GM12878 (cell line): Measurements from ENCODE around the gene KPNA4. TPM values are rescaled to one million over a fixed set of nuclear protein-coding genes. Genes with fewer than 3 reads are reported as not detected.

Experiments used
- ATF7 ChIP-seq: fragments of 450-650 bp; IDR thresholded peaks from 2 replicates; pipeline ENCODE4 v1.6.1; 2016; ENCODE audit warnings: low read depth, mild to moderate bottlenecking
- CBFB ChIP-seq: IDR thresholded peaks from 2 replicates; pipeline ENCODE4 v1.6.1; 2016; ENCODE audit warnings: antibody characterized with exemption, low read depth
- CREB1 ChIP-seq: IDR thresholded peaks from 2 replicates; pipeline ENCODE4 v1.6.1; 2012; ENCODE audit warnings: low read depth, mild to moderate bottlenecking, inconsistent platforms
- EED ChIP-seq: sonication (generic); IDR thresholded peaks from 2 replicates; pipeline ENCODE4 v1.6.1; 2016; ENCODE audit warnings: antibody characterized with exemption, low read depth
- IKZF2 ChIP-seq, 2 experiments: fragments of 450-650 bp; IDR thresholded peaks; 2 replicates each; pipeline ENCODE4 v1.6.1; 2017; ENCODE audit warnings: mild to moderate bottlenecking in 2 of 2, moderate library complexity in 2 of 2
- KAT2A ChIP-seq: conservative IDR thresholded peaks from 2 replicates; pipeline ENCODE4 v1.6.1; 2011; ENCODE audit warnings: low read depth, low read length; ENCODE audit not compliant: control insufficient read depth
- KLF5 ChIP-seq: fragments of 450-650 bp; IDR thresholded peaks from 2 replicates; pipeline ENCODE4 v1.6.1; 2014; ENCODE audit warnings: mild to moderate bottlenecking; ENCODE audit not compliant: partially characterized antibody
- MEF2B ChIP-seq: fragments of 450-650 bp; IDR thresholded peaks from 2 replicates; pipeline ENCODE4 v1.6.1; 2018; ENCODE audit warnings: mild to moderate bottlenecking, moderate library complexity; ENCODE audit not compliant: partially characterized antibody, poor library complexity, severe bottlenecking
- MTA2 ChIP-seq: fragments of 450-650 bp; IDR thresholded peaks from 2 replicates; pipeline ENCODE4 v1.6.1; 2016; ENCODE audit warnings: low read depth, mild to moderate bottlenecking, moderate library complexity
- MXI1 ChIP-seq: fragments of 150-350 bp; IDR thresholded peaks from 2 replicates; pipeline ENCODE4 v1.6.1; 2011; ENCODE audit warnings: low read depth, mild to moderate bottlenecking, inconsistent platforms, low read length, improper control_type of control experiment
- POLR2AphosphoS5 ChIP-seq: IDR thresholded peaks from 2 replicates; pipeline ENCODE4 v1.6.1; 2011; ENCODE audit warnings: mild to moderate bottlenecking, low read length, inconsistent platforms
- POU2F2 ChIP-seq: IDR thresholded peaks from 3 replicates; pipeline ENCODE4 v1.6.1; 2011; ENCODE audit warnings: low read depth, mild to moderate bottlenecking, low read length, borderline replicate concordance
- RUNX3 ChIP-seq: IDR thresholded peaks from 2 replicates; pipeline ENCODE4 v1.6.1; 2012; ENCODE audit warnings: low read length, inconsistent platforms
- SMAD5 ChIP-seq: IDR thresholded peaks from 2 replicates; pipeline ENCODE4 v1.6.1; 2016; ENCODE audit warnings: antibody characterized with exemption, low read depth
- SREBF1 ChIP-seq: IDR thresholded peaks from 2 replicates; pipeline ENCODE4 v1.6.1; 2012; ENCODE audit warnings: mild to moderate bottlenecking, low read length
- TBL1XR1 ChIP-seq: IDR thresholded peaks from 2 replicates; pipeline ENCODE4 v1.6.1; 2012; ENCODE audit warnings: low read depth, low read length, improper control_type of control experiment
- TCF3 ChIP-seq: IDR thresholded peaks from 2 replicates; pipeline ENCODE4 v1.6.1; 2012; ENCODE audit warnings: low read depth, mild to moderate bottlenecking, low read length, borderline replicate concordance; ENCODE audit not compliant: insufficient read depth
- TCF7 ChIP-seq: IDR thresholded peaks from 2 replicates; pipeline ENCODE4 v1.6.1; 2014; ENCODE audit warnings: antibody characterized with exemption, borderline replicate concordance
- polyA plus RNA-seq, 11 experiments: library from polyadenylated mRNA; depleted of rRNA in 4 of 11; unstranded in 6 of 11; stranded (reverse) in 5 of 11; fragments of >200 nt; fragmentation: Nextera tagmentation in 4 of 11; fragmentation: Illumina TruSeq in 1 of 11; extraction: Ambion mirVana in 4 of 11; extraction: Trizol in 1 of 11; gene quantifications; 1 replicate in 1 of 11; 2 replicates in 10 of 11; pipeline versions ENCODE4 v1.2.1 to v1.2.3, GENCODE V29; 2011 to 2016; ENCODE audit warnings: inconsistent platforms in 2 of 11, missing spikeins in 2 of 11, low read depth in 1 of 11
- total RNA-seq, 4 experiments: library from RNA; depleted of rRNA in 3 of 4; stranded (reverse); fragments of >200 nt in 3 of 4; fragmentation: Illumina TruSeq in 1 of 4; extraction: Trizol in 1 of 4; gene quantifications; 2 replicates each; pipeline versions ENCODE4 v1.2.1 to v1.2.3, GENCODE V29; 2013 to 2021
- TF ChIP-seq, protein P1 (sequence below): fragments of 450-650 bp; IDR thresholded peaks from 2 replicates; pipeline ENCODE4 v1.6.1; 2018; ENCODE audit warnings: mild to moderate bottlenecking, low read depth, moderate library complexity; ENCODE audit not compliant: partially characterized antibody
- TF ChIP-seq, protein P2 (sequence below): IDR thresholded peaks from 2 replicates; pipeline ENCODE4 v1.6.1; 2011; ENCODE audit warnings: borderline replicate concordance, low read depth, mild to moderate bottlenecking, moderate library complexity, mixed read lengths, low read length; ENCODE audit not compliant: insufficient read depth; ENCODE audit errors: extremely low read length
- TF ChIP-seq, protein P3 (sequence below): fragments of 450-650 bp; IDR thresholded peaks from 2 replicates; pipeline ENCODE4 v1.6.1; 2014; ENCODE audit warnings: mild to moderate bottlenecking
- TF ChIP-seq, protein P4 (sequence below): fragments of 450-650 bp; IDR thresholded peaks from 2 replicates; pipeline ENCODE4 v1.6.1; 2017; ENCODE audit warnings: antibody characterized with exemption, mild to moderate bottlenecking, moderate library complexity

KPNA4 gene
- total and polyA plus RNA-seq, 10 of the 15 experiments (the other 5 are each of a cell fraction or from before 2014, with no cell fraction given) = 9.9 to 40.6 (median 18.1) TPM

DNA sequence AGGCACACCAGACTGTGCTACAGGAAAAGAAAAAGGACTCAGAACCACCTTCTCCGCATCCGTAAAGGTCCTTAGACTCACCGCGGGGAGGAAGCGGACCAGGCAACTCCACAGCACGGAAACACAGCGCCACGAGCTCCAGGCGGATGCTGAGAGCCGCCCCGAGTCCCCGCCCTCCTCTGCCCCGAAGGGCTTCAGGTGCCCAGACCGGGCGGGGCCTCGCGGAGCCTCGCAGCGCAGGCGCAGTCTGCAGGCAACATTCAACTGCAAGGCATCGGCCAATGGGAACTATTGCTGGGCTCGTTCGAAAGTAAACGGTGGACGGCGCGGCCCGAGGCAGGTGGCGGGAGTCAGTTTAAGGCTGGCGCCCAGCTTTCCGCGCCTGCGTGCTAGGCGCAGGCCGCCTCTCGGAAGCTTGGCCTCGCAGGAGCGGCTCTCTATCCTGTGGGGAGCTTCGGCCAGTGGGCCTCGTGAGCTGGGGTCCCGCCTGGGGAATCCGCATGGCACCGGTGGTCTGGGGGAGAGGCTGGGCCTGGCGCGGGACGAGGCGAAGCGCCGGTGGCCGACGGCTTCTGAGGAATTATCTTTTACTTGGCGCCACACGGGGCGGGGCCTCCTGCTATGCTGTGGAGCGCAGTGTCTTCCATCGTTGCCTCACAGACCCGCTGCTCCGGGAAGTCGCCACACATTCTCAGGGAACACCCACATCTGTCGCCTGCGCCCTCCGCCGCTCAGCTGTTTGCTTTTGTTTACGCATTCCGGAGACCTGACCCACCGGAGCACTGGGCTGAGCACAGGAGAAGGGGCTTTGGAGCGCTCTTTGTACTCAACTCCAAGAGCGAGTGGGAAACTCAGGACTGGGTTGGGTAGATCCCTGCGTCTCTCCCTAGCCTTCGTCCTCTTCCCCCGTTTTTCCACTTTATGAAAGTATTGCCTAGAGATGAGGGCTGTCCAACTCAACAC, 115.5 kb downstream of the KPNA4 start, which contains the start of gene TRIM59 (continued):
- TF ChIP-seq, protein P1, sequence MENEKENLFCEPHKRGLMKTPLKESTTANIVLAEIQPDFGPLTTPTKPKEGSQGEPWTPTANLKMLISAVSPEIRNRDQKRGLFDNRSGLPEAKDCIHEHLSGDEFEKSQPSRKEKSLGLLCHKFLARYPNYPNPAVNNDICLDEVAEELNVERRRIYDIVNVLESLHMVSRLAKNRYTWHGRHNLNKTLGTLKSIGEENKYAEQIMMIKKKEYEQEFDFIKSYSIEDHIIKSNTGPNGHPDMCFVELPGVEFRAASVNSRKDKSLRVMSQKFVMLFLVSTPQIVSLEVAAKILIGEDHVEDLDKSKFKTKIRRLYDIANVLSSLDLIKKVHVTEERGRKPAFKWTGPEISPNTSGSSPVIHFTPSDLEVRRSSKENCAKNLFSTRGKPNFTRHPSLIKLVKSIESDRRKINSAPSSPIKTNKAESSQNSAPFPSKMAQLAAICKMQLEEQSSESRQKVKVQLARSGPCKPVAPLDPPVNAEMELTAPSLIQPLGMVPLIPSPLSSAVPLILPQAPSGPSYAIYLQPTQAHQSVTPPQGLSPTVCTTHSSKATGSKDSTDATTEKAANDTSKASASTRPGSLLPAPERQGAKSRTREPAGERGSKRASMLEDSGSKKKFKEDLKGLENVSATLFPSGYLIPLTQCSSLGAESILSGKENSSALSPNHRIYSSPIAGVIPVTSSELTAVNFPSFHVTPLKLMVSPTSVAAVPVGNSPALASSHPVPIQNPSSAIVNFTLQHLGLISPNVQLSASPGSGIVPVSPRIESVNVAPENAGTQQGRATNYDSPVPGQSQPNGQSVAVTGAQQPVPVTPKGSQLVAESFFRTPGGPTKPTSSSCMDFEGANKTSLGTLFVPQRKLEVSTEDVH = peak; percentile 42
- TF ChIP-seq SREBF1 (no peak), KAT2A (no peak), TCF7 (no peak), POLR2AphosphoS5 (peak; percentile 95), POU2F2 (peak; percentile 64; the same call in 2 of the 3 replicates), SMAD5 (0 out of 2 replicates have a peak, but pooled peaks have one; percentile 39), RUNX3 (no peak; the same call in 1 of the 2 replicates), ATF7 (no peak), TBL1XR1 (peak; percentile 0; the same call in 1 of the 2 replicates), KLF5 (peak; percentile 93), MEF2B (peak; percentile 49), CBFB (no peak), CREB1 (peak; percentile 69; the same call in 1 of the 2 replicates), MXI1 (peak; percentile 75), IKZF2 (IDR thresholded peaks at IDR 0.05) (peak; percentile 8 to 50; a peak in 1 of 4 replicates), EED (peak; percentile 39; the same call in 1 of the 2 replicates), MTA2 (no peak; the same call in 1 of the 2 replicates), TCF3 (0 out of 2 replicates have a peak, but pooled peaks have one; percentile 48)
- TF ChIP-seq, protein P2, sequence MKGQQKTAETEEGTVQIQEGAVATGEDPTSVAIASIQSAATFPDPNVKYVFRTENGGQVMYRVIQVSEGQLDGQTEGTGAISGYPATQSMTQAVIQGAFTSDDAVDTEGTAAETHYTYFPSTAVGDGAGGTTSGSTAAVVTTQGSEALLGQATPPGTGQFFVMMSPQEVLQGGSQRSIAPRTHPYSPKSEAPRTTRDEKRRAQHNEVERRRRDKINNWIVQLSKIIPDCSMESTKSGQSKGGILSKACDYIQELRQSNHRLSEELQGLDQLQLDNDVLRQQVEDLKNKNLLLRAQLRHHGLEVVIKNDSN = no peak
- TF ChIP-seq, protein P3, sequence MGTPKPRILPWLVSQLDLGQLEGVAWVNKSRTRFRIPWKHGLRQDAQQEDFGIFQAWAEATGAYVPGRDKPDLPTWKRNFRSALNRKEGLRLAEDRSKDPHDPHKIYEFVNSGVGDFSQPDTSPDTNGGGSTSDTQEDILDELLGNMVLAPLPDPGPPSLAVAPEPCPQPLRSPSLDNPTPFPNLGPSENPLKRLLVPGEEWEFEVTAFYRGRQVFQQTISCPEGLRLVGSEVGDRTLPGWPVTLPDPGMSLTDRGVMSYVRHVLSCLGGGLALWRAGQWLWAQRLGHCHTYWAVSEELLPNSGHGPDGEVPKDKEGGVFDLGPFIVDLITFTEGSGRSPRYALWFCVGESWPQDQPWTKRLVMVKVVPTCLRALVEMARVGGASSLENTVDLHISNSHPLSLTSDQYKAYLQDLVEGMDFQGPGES = peak; percentile 58
- TF ChIP-seq, protein P4, sequence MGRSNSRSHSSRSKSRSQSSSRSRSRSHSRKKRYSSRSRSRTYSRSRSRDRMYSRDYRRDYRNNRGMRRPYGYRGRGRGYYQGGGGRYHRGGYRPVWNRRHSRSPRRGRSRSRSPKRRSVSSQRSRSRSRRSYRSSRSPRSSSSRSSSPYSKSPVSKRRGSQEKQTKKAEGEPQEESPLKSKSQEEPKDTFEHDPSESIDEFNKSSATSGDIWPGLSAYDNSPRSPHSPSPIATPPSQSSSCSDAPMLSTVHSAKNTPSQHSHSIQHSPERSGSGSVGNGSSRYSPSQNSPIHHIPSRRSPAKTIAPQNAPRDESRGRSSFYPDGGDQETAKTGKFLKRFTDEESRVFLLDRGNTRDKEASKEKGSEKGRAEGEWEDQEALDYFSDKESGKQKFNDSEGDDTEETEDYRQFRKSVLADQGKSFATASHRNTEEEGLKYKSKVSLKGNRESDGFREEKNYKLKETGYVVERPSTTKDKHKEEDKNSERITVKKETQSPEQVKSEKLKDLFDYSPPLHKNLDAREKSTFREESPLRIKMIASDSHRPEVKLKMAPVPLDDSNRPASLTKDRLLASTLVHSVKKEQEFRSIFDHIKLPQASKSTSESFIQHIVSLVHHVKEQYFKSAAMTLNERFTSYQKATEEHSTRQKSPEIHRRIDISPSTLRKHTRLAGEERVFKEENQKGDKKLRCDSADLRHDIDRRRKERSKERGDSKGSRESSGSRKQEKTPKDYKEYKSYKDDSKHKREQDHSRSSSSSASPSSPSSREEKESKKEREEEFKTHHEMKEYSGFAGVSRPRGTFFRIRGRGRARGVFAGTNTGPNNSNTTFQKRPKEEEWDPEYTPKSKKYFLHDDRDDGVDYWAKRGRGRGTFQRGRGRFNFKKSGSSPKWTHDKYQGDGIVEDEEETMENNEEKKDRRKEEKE = no peak
